ENCODE data around the gene SLCO4A1. TPM values are rescaled to one million over a fixed set of nuclear protein-coding genes. Genes with fewer than 3 reads are reported as not detected.

The SLCO4A1 gene
- total and polyA plus RNA-seq, 9 of the 15 experiments (the other 6 are each of a cell fraction or from before 2014, with no cell fraction given) = 1.6 to 21.9 (median 12.8) TPM

GRCh38 chr20:62676976-62677375 lies 34.7 kb downstream of the SLCO4A1 start:
- ChIA-PET CTCF (ENCODE audit: low intra/inter-chr PET ratio) (no interaction called here), POLR2A (interaction anchor here (0.6 to 0.7 kb wide), 2 partner anchors 24 to 456 kb away, joined by 3 read pairs; no protein-coding TSS in a partner anchor)
- 16% methylated on average over 9 of the region's 9 CpGs for WGBS (ENCODE audit: insufficient coverage, low coverage, missing lambda C conversion rate)
- no peaks in the 10 kb centered on the region; the same call in 2 of the 3 replicates for H3K36me3 ChIP-seq (ENCODE audit: control insufficient read depth, insufficient read depth, low read length)
- no peak overlapping the region for H3K4me3 ChIP-seq
- H3K27ac ChIP-seq (ENCODE audit: extremely low read depth, low read depth, low read length) = no peak overlapping the region
- peak; percentile 80 for TF ChIP-seq CEBPB (tag; IDR thresholded peaks at IDR 0.05)
- no peak for TF ChIP-seq ZNF280B (CRISPR knock-in tag; IDR thresholded peaks at IDR 0.05)
- H2AFZ ChIP-seq (ENCODE audit: low read depth, low read length) = no peak overlapping the region
- peaks cover 25 to 64% of the 10 kb centered on the region in 2 experiments; a peak in 4 of 5 replicates for H3K27me3 ChIP-seq (ENCODE audit: control insufficient read depth in 2 of 2, insufficient read depth in 2 of 2, low read length in 2 of 2)
- intact Hi-C loops (cut with micrococcal nuclease) = no loop called here
- FAIRE-seq (no peak), DNase-seq (ENCODE audit: extremely low read depth in 1 of 4, low spot score in 3 of 4) (no peak), ATAC-seq (no peak)
- no peaks in the 10 kb centered on the region for H4K20me1 ChIP-seq (replicated peaks; ENCODE audit: control insufficient read depth, insufficient read depth, low read length)
- in situ Hi-C loops (cut with MboI) = no loop called here
- H3K9me3 ChIP-seq (replicated peaks; ENCODE audit: control insufficient read depth, insufficient read depth, low read depth, low read length) = 0 out of 2 replicates have a peak, but pooled peaks cover 2% of the 10 kb centered on the region
- no peak overlapping the region for H3K4me2 ChIP-seq (ENCODE audit: insufficient read depth, low read length)
- H3K9me1 ChIP-seq (ENCODE audit: control insufficient read depth, insufficient read depth, low read length) = no peaks in the 10 kb centered on the region
- no peaks in the 10 kb centered on the region for H3K79me2 ChIP-seq (ENCODE audit: control insufficient read depth, insufficient read depth, low read length)
- H3K9ac ChIP-seq (ENCODE audit: insufficient read depth in 1 of 2, low read depth in 2 of 2, low read length in 2 of 2) = no peak overlapping the region
- BruUV-seq (replicated peaks) = no TSS peak
- peaks cover 0 to 10% of the 10 kb centered on the region in 2 experiments; a peak in 1 of 5 replicates for H3K4me1 ChIP-seq (replicated peaks in 1 of 2; ENCODE audit: control insufficient read depth in 2 of 2, insufficient read depth in 2 of 2, low read length in 2 of 2)

- no TSS peak for BruUV-seq (replicated peaks)
- H3K9me1 ChIP-seq (ENCODE audit: control insufficient read depth, insufficient read depth, low read length) = no peaks in the 10 kb centered on the region
- peaks cover 32 to 71% of the 10 kb centered on the region in 2 experiments for H3K27me3 ChIP-seq (ENCODE audit: control insufficient read depth in 2 of 2, insufficient read depth in 2 of 2, low read length in 2 of 2)
- H3K4me1 ChIP-seq (replicated peaks in 1 of 2; ENCODE audit: control insufficient read depth in 2 of 2, insufficient read depth in 2 of 2, low read length in 2 of 2) = peaks cover 0 to 11% of the 10 kb centered on the region in 2 experiments; a peak in 1 of 5 replicates
- WGBS (ENCODE audit: insufficient coverage, low coverage, missing lambda C conversion rate) = 19% methylated on average over 6 of the region's 10 CpGs
- no peak overlapping the region for H3K4me3 ChIP-seq
- H3K4me2 ChIP-seq (ENCODE audit: insufficient read depth, low read length) = no peak overlapping the region
- DNase-seq (ENCODE audit: extremely low read depth in 1 of 4, low spot score in 3 of 4) (no peak), ATAC-seq (no peak), FAIRE-seq (no peak)
- no peaks in the 10 kb centered on the region for H3K79me2 ChIP-seq (ENCODE audit: control insufficient read depth, insufficient read depth, low read length)
- intact Hi-C loops (cut with micrococcal nuclease) (no loop called here), in situ Hi-C loops (cut with MboI) (no loop called here)
- H3K36me3 ChIP-seq (ENCODE audit: control insufficient read depth, insufficient read depth, low read length) = no peaks in the 10 kb centered on the region
- 0 out of 2 replicates have a peak, but pooled peaks cover 2% of the 10 kb centered on the region for H3K9me3 ChIP-seq (replicated peaks; ENCODE audit: control insufficient read depth, insufficient read depth, low read depth, low read length)
- H3K9ac ChIP-seq (ENCODE audit: insufficient read depth in 1 of 2, low read depth in 2 of 2, low read length in 2 of 2) = 0 out of 4 replicates have a peak overlapping the region, but pooled peaks of 1 of the 2 experiments have one; percentile 55
- ChIA-PET POLR2A (interaction anchor here (0.6 to 0.7 kb wide), 2 partner anchors 25 to 456 kb away, joined by 3 read pairs; no protein-coding TSS in a partner anchor), CTCF (ENCODE audit: low intra/inter-chr PET ratio) (no interaction called here)
- H2AFZ ChIP-seq (ENCODE audit: low read depth, low read length) = no peak overlapping the region
- no peaks in the 10 kb centered on the region for H4K20me1 ChIP-seq (replicated peaks; ENCODE audit: control insufficient read depth, insufficient read depth, low read length)
- no peak overlapping the region for H3K27ac ChIP-seq (ENCODE audit: extremely low read depth, low read depth, low read length)
- TF ChIP-seq THAP12 (CRISPR knock-in tag; IDR thresholded peaks at IDR 0.05) (no peak), ZNF589 (CRISPR knock-in tag; IDR thresholded peaks at IDR 0.05; ENCODE audit: low read depth) (no peak), MAFG (tag; conservative IDR thresholded peaks at IDR 0.05) (no peak), SRSF9 (IDR thresholded peaks at IDR 0.05; ENCODE audit: borderline replicate concordance, low read depth, low read length) (no peak), NRF1 (conservative IDR thresholded peaks at IDR 0.05 in 1 of 2, IDR thresholded peaks at IDR 0.05 in 1 of 2) (no peak), POU5F1 (IDR thresholded peaks at IDR 0.05; ENCODE audit: borderline replicate concordance, low read depth, low read length, partially characterized antibody) (no peak), HDAC6 (IDR thresholded peaks at IDR 0.05; ENCODE audit: low read depth, low read length) (no peak)
Observed at GRCh38 chr20:62677678-62678077, 35.4 kb downstream of the SLCO4A1 start.

Data from K562 (cell line).